ENCODE data around the gene RUFY3.
"Not testable (repeated sequence)": the region's sequence is repeated elsewhere in the genome, so short reads cannot be mapped to it uniquely, and the experiment has no call there.

The RUFY3 gene

GRCh38 chr4:70721747-70722146, at the start of gene RUFY3:
Gene RUFY3 (plus strand): TSS chr4:70721964. CDS start chr4:70722574, 610 bp downstream.
- no peak within 1 kb of the TSS for H3K4me3 ChIP-seq (ENCODE audit: low read depth, low read length)

GRCh38 chr4:70674191-70674590, 47.6 kb upstream of the RUFY3 start:
- no peak overlapping the region for H3K4me3 ChIP-seq (ENCODE audit: low read depth, low read length)

- no peak overlapping the region for H3K4me3 ChIP-seq (ENCODE audit: low read depth, low read length)
Measured at GRCh38 chr4:70674731-70675130, 47.0 kb upstream of the RUFY3 start.

GRCh38 chr4:70676554-70677090, 45.1 kb upstream of the RUFY3 start:
- H3K4me3 ChIP-seq (ENCODE audit: low read depth, low read length), result no peak overlapping the region

GRCh38 chr4:70678383-70678999, 43.3 kb upstream of the RUFY3 start:
- H3K4me3 ChIP-seq (ENCODE audit: low read depth, low read length), result no peak overlapping the region

- H3K4me3 ChIP-seq (ENCODE audit: low read depth, low read length), result no peak overlapping the region
Measured at GRCh38 chr4:70680934-70681333, 40.8 kb upstream of the RUFY3 start.

GRCh38 chr4:70681704-70682103, 40.1 kb upstream of the RUFY3 start:
- H3K4me3 ChIP-seq (ENCODE audit: low read depth, low read length), result no peak overlapping the region

GRCh38 chr4:70682142-70682541, 39.6 kb upstream of the RUFY3 start:
- not testable (repeated sequence) for H3K4me3 ChIP-seq (ENCODE audit: low read depth, low read length)

- peak overlapping the region; percentile 88 for H3K4me3 ChIP-seq (ENCODE audit: low read depth, low read length)
Measured at GRCh38 chr4:70687392-70687791, 34.4 kb upstream of the RUFY3 start.

- H3K4me3 ChIP-seq (ENCODE audit: low read depth, low read length), result peak within 1 kb of the TSS; percentile 88
Measured at GRCh38 chr4:70687821-70688794, 33.7 kb upstream of the RUFY3 start, which contains the start of gene UTP3. Gene UTP3 (plus strand): TSS chr4:70688532. CDS start chr4:70688678, 146 bp downstream.

GRCh38 chr4:70688795-70689231, 33.0 kb upstream of the RUFY3 start:
- H3K4me3 ChIP-seq (ENCODE audit: low read depth, low read length), result peak overlapping the region; percentile 88

- no peak overlapping the region for H3K4me3 ChIP-seq (ENCODE audit: low read depth, low read length)
Measured at GRCh38 chr4:70691661-70692060, 30.1 kb upstream of the RUFY3 start.

GRCh38 chr4:70694633-70695032, 27.1 kb upstream of the RUFY3 start:
- not testable (repeated sequence) for H3K4me3 ChIP-seq (ENCODE audit: low read depth, low read length)

- H3K4me3 ChIP-seq (ENCODE audit: low read depth, low read length), result not testable (repeated sequence)
Measured at GRCh38 chr4:70698435-70698834, 23.3 kb upstream of the RUFY3 start.

- H3K4me3 ChIP-seq (ENCODE audit: low read depth, low read length), result no peak overlapping the region
Measured at GRCh38 chr4:70700712-70701111, 21.1 kb upstream of the RUFY3 start.

- no peak overlapping the region for H3K4me3 ChIP-seq (ENCODE audit: low read depth, low read length)
Measured at GRCh38 chr4:70701271-70701670, 20.5 kb upstream of the RUFY3 start.

- H3K4me3 ChIP-seq (ENCODE audit: low read depth, low read length), result not testable (repeated sequence)
Measured at GRCh38 chr4:70702592-70702991, 19.2 kb upstream of the RUFY3 start.

GRCh38 chr4:70703619-70704214, 18.0 kb upstream of the RUFY3 start:
- H3K4me3 ChIP-seq (ENCODE audit: low read depth, low read length), result peak overlapping the region; percentile 63

- H3K4me3 ChIP-seq (ENCODE audit: low read depth, low read length), result peak overlapping the region; percentile 63
Measured at GRCh38 chr4:70704215-70704930, 17.4 kb upstream of the RUFY3 start.

- H3K4me3 ChIP-seq (ENCODE audit: low read depth, low read length), result peak overlapping the region; percentile 63
Measured at GRCh38 chr4:70704931-70705182, 16.9 kb upstream of the RUFY3 start.
